NAMALWA (cell line): ENCODE data around the gene CRKL.
"Not testable (repeated sequence)": the region's sequence is repeated elsewhere in the genome, so short reads cannot be mapped to it uniquely, and the experiment has no call there.

Source experiments
- DNase-seq: peaks from one replicate; pipeline ENCODE4 v3.0.0-alpha.2; 2015; ENCODE audit warnings: low spot score

Gene CRKL

GRCh38 chr22:20967697-20968211, 50.5 kb downstream of the CRKL start:
- no peak for DNase-seq

GRCh38 chr22:20968281-20968977, 51.2 kb downstream of the CRKL start:
- DNase-seq, result peak; percentile 45

GRCh38 chr22:20970939-20971657, 53.9 kb downstream of the CRKL start:
- DNase-seq, result no peak

GRCh38 chr22:20972014-20972694, 54.9 kb downstream of the CRKL start:
- DNase-seq, result not testable (repeated sequence)

GRCh38 chr22:20972933-20973577, 55.8 kb downstream of the CRKL start:
- DNase-seq, result no peak

GRCh38 chr22:20973634-20974286, 56.6 kb downstream of the CRKL start:
- DNase-seq, result no peak

GRCh38 chr22:20974336-20974955, 57.2 kb downstream of the CRKL start:
- no peak for DNase-seq

GRCh38 chr22:20975541-20976290, 58.5 kb downstream of the CRKL start:
- DNase-seq, result no peak

- no peak for DNase-seq
Observed at GRCh38 chr22:20976291-20976877, 59.2 kb downstream of the CRKL start.

- DNase-seq, result no peak
Observed at GRCh38 chr22:20977019-20977418, 59.8 kb downstream of the CRKL start.

- DNase-seq, result no peak
Observed at GRCh38 chr22:20977516-20978170, 60.4 kb downstream of the CRKL start.

- no peak for DNase-seq
Observed at GRCh38 chr22:20978419-20978818, 61.2 kb downstream of the CRKL start.

- peak; percentile 35 for DNase-seq
Observed at GRCh38 chr22:20979243-20979809, 62.1 kb downstream of the CRKL start.

- no peak for DNase-seq
Observed at GRCh38 chr22:20979940-20980453, 62.8 kb downstream of the CRKL start.

GRCh38 chr22:20980523-20980922, 63.3 kb downstream of the CRKL start:
- no peak for DNase-seq

- no peak for DNase-seq
Observed at GRCh38 chr22:20980938-20981722, 63.9 kb downstream of the CRKL start.

- DNase-seq, result peak; percentile 77
Observed at GRCh38 chr22:20981787-20982562, 64.8 kb downstream of the CRKL start, which contains the start of gene LZTR1. LZTR1 (plus strand) TSS chr22:20982297; CDS start chr22:20982372, 75 bp downstream.
